ENCODE data around the gene C4orf50. TPM values are rescaled to one million over a fixed set of nuclear protein-coding genes. Genes with fewer than 3 reads are reported as not detected.

Gene C4orf50
- total RNA-seq, 1 experiment from 2014 or later: 0.17 TPM

- no peak overlapping the region for H2AFZ ChIP-seq (ENCODE audit: low read length)
- Mint-ChIP-seq H3K27me3 (ENCODE audit: low read depth) (peaks cover 44% of the 10 kb centered on the region), H3K27ac (no peak overlapping the region), H3K4me3 (no peak overlapping the region), H3K36me3 (ENCODE audit: insufficient read depth in 1 of 3, low read depth in 3 of 3) (no peaks in the 10 kb centered on the region), H3K9me3 (no peaks in the 10 kb centered on the region), H3K4me1 (peaks cover 25 to 28% of the 10 kb centered on the region in 2 experiments)
- TF ChIP-seq CTCF (conservative IDR thresholded peaks at IDR 0.05): no peak
- H3K4me1 ChIP-seq (ENCODE audit: insufficient read depth, low read length): peaks cover 4% of the 10 kb centered on the region; the same call in 1 of the 2 replicates
- no peak overlapping the region for H4K8ac ChIP-seq (replicated peaks; ENCODE audit: insufficient read length, low read depth, low read length)
- H3K27me3 ChIP-seq (ENCODE audit: insufficient read depth, low read length): no peaks in the 10 kb centered on the region
- no peak overlapping the region for H3K4ac ChIP-seq (ENCODE audit: low read depth, low read length)
- DNase-seq: no peak
- no peak overlapping the region for H2BK120ac ChIP-seq (ENCODE audit: low read depth, low read length, poor library complexity, severe bottlenecking)
- no peak overlapping the region for H3K27ac ChIP-seq (ENCODE audit: insufficient read length, low read depth, low read length)
- H3K79me1 ChIP-seq (ENCODE audit: insufficient read depth, low read depth, low read length, poor library complexity, severe bottlenecking): no peaks in the 10 kb centered on the region
- H3K23ac ChIP-seq (ENCODE audit: insufficient read length, low read depth, low read length): no peak overlapping the region
- no peaks in the 10 kb centered on the region for H3K79me2 ChIP-seq (ENCODE audit: insufficient read depth, low read length)
- H4K91ac ChIP-seq (ENCODE audit: insufficient read length, low read depth, low read length): no peak overlapping the region
- H2BK20ac ChIP-seq (ENCODE audit: low read depth, low read length, poor library complexity, severe bottlenecking): no peak overlapping the region
- H3K9me3 ChIP-seq (ENCODE audit: control insufficient read depth, low read depth, low read length): no peaks in the 10 kb centered on the region
- no peak overlapping the region for H4K5ac ChIP-seq (ENCODE audit: insufficient read length, low read depth, low read length)
- H2AK5ac ChIP-seq (ENCODE audit: insufficient read length, low read length): no peak overlapping the region
- H3K18ac ChIP-seq (ENCODE audit: insufficient read length, low read depth, low read length): no peak overlapping the region
- no peak overlapping the region for H2BK12ac ChIP-seq (ENCODE audit: insufficient read length, low read depth, low read length)
- no peak overlapping the region for H3K4me2 ChIP-seq (ENCODE audit: insufficient read depth, insufficient read length, low read length)
- H2BK15ac ChIP-seq (ENCODE audit: low read depth, low read length): no peak overlapping the region
- no peak overlapping the region for H3K9ac ChIP-seq (ENCODE audit: extremely low read depth, insufficient read length, low read length)
- no peaks in the 10 kb centered on the region for H3K23me2 ChIP-seq (ENCODE audit: insufficient read length, low read depth, low read length, poor library complexity, severe bottlenecking)
- H2BK5ac ChIP-seq (ENCODE audit: insufficient read length, low read length): no peak overlapping the region
- WGBS (ENCODE audit: extremely low coverage, insufficient read length, low lambda C conversion rate): no CpG with 5 or more reads among the region's 6 CpGs
- no peak overlapping the region for H3T11ph ChIP-seq (ENCODE audit: low read length)
- H4K20me1 ChIP-seq (ENCODE audit: control insufficient read depth, insufficient read depth, insufficient read length): no peaks in the 10 kb centered on the region
- no peak overlapping the region for H3K56ac ChIP-seq (ENCODE audit: insufficient read length, low read depth, low read length)
- H3K14ac ChIP-seq (ENCODE audit: insufficient read depth, low read length): no peak overlapping the region
These were observed 96.2 kb downstream of the C4orf50 start for GRCh38 chr4:5921981-5922380.

All from H9 (cell line).